ENCODE measurements around the gene UPF1. TPM values are rescaled to one million over a fixed set of nuclear protein-coding genes. Genes with fewer than 3 reads are reported as not detected.

Gene UPF1
- total and polyA plus RNA-seq, 4 donors: 48.3 to 89.2 (median 64.5) TPM

DNA sequence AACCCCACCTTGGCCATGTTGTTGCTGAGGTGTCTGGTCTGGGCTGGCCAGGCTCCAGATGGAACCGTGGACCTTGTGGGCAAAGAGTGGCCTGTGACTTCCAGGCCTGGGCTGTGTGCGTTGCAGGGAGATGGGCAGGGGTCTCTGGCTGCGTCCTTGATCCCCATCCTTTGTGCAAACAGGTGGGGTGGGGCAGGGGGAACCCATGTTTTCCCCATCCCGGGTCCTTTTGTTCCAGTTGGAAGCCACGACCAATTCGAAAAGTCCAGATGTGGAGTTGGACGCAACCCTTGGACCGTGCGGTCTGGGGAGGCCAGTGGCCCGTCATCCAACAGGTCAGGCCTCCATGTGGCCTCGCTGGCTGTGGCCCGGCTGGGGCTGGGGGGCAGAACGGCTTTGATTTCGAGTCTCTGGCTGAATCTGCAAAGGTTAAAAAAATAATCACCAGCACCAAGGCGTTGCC lies 27.6 kb upstream of the UPF1 start:
- H3K9me3 ChIP-seq (ENCODE audit: control insufficient read depth in 4 of 4, insufficient read depth in 3 of 4, low read length in 3 of 4): no peaks in the 10 kb centered on the region
- no peaks in the 10 kb centered on the region for H3K4me1 ChIP-seq (ENCODE audit: control insufficient read depth in 5 of 5, insufficient read depth in 5 of 5, low read length in 5 of 5)
- H3K36me3 ChIP-seq (ENCODE audit: control insufficient read depth in 4 of 4, insufficient read depth in 4 of 4, low read length in 4 of 4): no peaks in the 10 kb centered on the region
- TF ChIP-seq, protein P1, sequence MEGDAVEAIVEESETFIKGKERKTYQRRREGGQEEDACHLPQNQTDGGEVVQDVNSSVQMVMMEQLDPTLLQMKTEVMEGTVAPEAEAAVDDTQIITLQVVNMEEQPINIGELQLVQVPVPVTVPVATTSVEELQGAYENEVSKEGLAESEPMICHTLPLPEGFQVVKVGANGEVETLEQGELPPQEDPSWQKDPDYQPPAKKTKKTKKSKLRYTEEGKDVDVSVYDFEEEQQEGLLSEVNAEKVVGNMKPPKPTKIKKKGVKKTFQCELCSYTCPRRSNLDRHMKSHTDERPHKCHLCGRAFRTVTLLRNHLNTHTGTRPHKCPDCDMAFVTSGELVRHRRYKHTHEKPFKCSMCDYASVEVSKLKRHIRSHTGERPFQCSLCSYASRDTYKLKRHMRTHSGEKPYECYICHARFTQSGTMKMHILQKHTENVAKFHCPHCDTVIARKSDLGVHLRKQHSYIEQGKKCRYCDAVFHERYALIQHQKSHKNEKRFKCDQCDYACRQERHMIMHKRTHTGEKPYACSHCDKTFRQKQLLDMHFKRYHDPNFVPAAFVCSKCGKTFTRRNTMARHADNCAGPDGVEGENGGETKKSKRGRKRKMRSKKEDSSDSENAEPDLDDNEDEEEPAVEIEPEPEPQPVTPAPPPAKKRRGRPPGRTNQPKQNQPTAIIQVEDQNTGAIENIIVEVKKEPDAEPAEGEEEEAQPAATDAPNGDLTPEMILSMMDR (IDR thresholded peaks at IDR 0.05; ENCODE audit: control extremely low read depth, extremely low read depth): no peak
- H3K9ac ChIP-seq (ENCODE audit: insufficient read depth in 1 of 2, low read length in 2 of 2): no peak overlapping the region
- peaks cover 0 to 12% (median 7%) of the 10 kb centered on the region in 3 donors for H3K27me3 ChIP-seq (ENCODE audit: control insufficient read depth in 3 of 3, insufficient read depth in 3 of 3, low read length in 2 of 3)
- no peak overlapping the region for H3K27ac ChIP-seq (ENCODE audit: low read depth in 1 of 2, low read length in 1 of 2)
- 91 to 94% methylated on average over 15 of the region's 15 CpGs for WGBS, 2 donors
- ATAC-seq (ENCODE audit: insufficient read depth, low FRiP score) (no peak), DNase-seq (no peak)
- H3K4me3 ChIP-seq: no peak overlapping the region

DNA sequence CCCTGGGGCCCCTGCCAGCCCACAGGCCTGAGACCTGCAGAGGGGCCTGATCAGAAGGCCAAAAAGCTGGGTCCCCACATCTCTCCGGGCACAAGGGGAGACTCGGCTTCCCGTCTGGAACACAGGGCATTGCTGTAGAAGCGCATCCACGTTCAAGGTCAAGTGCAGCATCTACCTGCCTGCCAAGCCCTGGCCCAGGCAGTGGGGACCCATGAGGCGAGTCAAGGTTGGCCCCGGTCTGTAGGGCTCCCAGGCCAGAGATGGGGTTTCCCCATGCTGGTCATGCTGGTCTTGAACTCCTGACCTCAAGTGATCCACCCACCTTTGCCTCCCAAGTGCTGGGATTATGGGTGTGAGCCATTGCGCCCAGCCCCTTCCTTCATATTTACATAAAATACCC lies 27.1 kb upstream of the UPF1 start:
- no peaks in the 10 kb centered on the region for H3K9me3 ChIP-seq (ENCODE audit: control insufficient read depth in 4 of 4, insufficient read depth in 3 of 4, low read length in 3 of 4)
- no peak overlapping the region for H3K4me3 ChIP-seq
- no peaks in the 10 kb centered on the region for H3K4me1 ChIP-seq (ENCODE audit: control insufficient read depth in 5 of 5, insufficient read depth in 5 of 5, low read length in 5 of 5)
- H3K27me3 ChIP-seq (ENCODE audit: control insufficient read depth in 3 of 3, insufficient read depth in 3 of 3, low read length in 2 of 3): peaks cover 0 to 9% (median 2%) of the 10 kb centered on the region in 3 donors
- H3K9ac ChIP-seq (ENCODE audit: insufficient read depth in 1 of 2, low read length in 2 of 2): no peak overlapping the region
- no peak for ATAC-seq (ENCODE audit: insufficient read depth, low FRiP score)
- H3K27ac ChIP-seq (ENCODE audit: low read depth in 1 of 2, low read length in 1 of 2): no peak overlapping the region
- 95% methylated on average over 8 of the region's 8 CpGs for WGBS, 2 donors
- no peak for DNase-seq
- TF ChIP-seq, protein P1 (IDR thresholded peaks at IDR 0.05; ENCODE audit: control extremely low read depth, extremely low read depth): no peak
- H3K36me3 ChIP-seq (ENCODE audit: control insufficient read depth in 4 of 4, insufficient read depth in 4 of 4, low read length in 4 of 4): no peaks in the 10 kb centered on the region

DNA sequence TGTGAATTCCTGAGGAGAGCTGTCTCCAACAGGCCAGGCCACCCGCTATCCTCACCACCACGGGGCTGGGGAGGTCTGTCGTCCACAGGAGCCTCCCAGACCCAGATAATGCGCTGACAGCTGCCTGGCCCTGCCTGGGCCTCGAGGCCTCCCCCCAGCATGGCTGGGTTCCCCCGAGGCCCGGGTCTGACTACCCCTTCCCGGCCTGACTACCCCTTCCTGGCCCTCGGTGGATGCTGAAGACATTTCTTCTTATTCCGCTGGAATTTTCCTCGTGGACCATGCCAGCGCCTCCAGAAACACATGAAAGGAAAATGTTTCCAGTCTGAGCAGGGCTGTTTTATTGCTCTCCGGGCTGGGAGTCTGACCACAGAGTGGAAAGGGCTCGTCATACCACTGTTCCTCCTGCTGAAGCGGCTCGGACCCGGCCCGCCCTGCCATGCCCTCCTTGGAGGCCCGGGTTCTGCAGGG lies 23.9 kb upstream of the UPF1 start:
- no peak for ATAC-seq (ENCODE audit: insufficient read depth, low FRiP score)
- no peaks in the 10 kb centered on the region for H3K36me3 ChIP-seq (ENCODE audit: control insufficient read depth in 4 of 4, insufficient read depth in 4 of 4, low read length in 4 of 4)
- H3K4me1 ChIP-seq (ENCODE audit: control insufficient read depth in 5 of 5, insufficient read depth in 5 of 5, low read length in 5 of 5): no peaks in the 10 kb centered on the region
- H3K4me3 ChIP-seq: no peak overlapping the region
- no peak for DNase-seq
- no peaks in the 10 kb centered on the region for H3K27me3 ChIP-seq (ENCODE audit: control insufficient read depth in 3 of 3, insufficient read depth in 3 of 3, low read length in 2 of 3)
- H3K9ac ChIP-seq (ENCODE audit: insufficient read depth in 1 of 2, low read length in 2 of 2): no peak overlapping the region
- H3K9me3 ChIP-seq (ENCODE audit: control insufficient read depth in 4 of 4, insufficient read depth in 3 of 4, low read length in 3 of 4): no peaks in the 10 kb centered on the region
- TF ChIP-seq, protein P1 (IDR thresholded peaks at IDR 0.05; ENCODE audit: control extremely low read depth, extremely low read depth): no peak
- WGBS, 2 donors: 83 to 85% methylated on average over 19 of the region's 19 CpGs
- H3K27ac ChIP-seq (ENCODE audit: low read depth in 1 of 2, low read length in 1 of 2): no peak overlapping the region
